Panc1 (cell line): ENCODE data around the gene ADARB2.

ENCODE experiments used
- CTCF ChIP-seq: fragments of 450-650 bp; IDR thresholded peaks from 2 replicates; pipeline ENCODE4 v1.5.1; 2017; ENCODE audit warnings: mild to moderate bottlenecking
- POLR2AphosphoS5 ChIP-seq: IDR thresholded peaks from 2 replicates; pipeline ENCODE4 v1.6.1; 2012; ENCODE audit warnings: mild to moderate bottlenecking, low read depth, low read length, moderate library complexity
- TF ChIP-seq, protein P1 (sequence below), 2 experiments: IDR thresholded peaks; 2 replicates each; pipeline ENCODE4 v1.6.1; 2011 to 2012; ENCODE audit warnings: low read depth in 2 of 2, control low read depth in 1 of 2, low read length in 1 of 2, mild to moderate bottlenecking in 1 of 2, moderate library complexity in 1 of 2; ENCODE audit not compliant: insufficient read depth in 1 of 2

DNA sequence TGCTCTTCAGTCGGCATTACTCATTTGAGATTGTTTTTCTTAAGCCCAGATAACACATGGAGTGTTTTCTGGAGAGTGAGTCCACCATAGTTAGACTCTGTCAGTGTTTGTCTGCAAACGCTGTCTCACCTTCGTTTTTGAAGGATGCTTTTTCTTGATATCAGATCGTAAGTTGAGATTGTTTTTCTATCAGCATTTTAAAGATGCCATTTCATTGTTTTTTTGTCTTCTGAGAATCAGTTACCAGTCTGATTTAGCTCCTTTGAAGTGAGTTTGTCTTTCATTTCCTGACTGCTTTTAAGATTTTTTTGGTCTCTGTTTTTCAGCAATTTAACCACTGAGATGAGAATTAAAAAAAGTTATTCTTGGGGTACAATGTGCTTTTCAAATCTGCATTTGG lies 543.8 kb downstream of the ADARB2 start:
- no peak for TF ChIP-seq CTCF
- TF ChIP-seq, protein P1, sequence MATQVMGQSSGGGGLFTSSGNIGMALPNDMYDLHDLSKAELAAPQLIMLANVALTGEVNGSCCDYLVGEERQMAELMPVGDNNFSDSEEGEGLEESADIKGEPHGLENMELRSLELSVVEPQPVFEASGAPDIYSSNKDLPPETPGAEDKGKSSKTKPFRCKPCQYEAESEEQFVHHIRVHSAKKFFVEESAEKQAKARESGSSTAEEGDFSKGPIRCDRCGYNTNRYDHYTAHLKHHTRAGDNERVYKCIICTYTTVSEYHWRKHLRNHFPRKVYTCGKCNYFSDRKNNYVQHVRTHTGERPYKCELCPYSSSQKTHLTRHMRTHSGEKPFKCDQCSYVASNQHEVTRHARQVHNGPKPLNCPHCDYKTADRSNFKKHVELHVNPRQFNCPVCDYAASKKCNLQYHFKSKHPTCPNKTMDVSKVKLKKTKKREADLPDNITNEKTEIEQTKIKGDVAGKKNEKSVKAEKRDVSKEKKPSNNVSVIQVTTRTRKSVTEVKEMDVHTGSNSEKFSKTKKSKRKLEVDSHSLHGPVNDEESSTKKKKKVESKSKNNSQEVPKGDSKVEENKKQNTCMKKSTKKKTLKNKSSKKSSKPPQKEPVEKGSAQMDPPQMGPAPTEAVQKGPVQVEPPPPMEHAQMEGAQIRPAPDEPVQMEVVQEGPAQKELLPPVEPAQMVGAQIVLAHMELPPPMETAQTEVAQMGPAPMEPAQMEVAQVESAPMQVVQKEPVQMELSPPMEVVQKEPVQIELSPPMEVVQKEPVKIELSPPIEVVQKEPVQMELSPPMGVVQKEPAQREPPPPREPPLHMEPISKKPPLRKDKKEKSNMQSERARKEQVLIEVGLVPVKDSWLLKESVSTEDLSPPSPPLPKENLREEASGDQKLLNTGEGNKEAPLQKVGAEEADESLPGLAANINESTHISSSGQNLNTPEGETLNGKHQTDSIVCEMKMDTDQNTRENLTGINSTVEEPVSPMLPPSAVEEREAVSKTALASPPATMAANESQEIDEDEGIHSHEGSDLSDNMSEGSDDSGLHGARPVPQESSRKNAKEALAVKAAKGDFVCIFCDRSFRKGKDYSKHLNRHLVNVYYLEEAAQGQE (IDR thresholded peaks at IDR 0.05; ENCODE audit: insufficient read depth in 1 of 2, low read depth in 2 of 2, low read length in 1 of 2): no peak
- TF ChIP-seq POLR2AphosphoS5: no peak
